Measurements from ENCODE around the gene HELLS.
"Not testable (repeated sequence)": the region's sequence is repeated elsewhere in the genome, so short reads cannot be mapped to it uniquely, and the experiment has no call there.

Gene HELLS

GRCh38 chr10:94614558-94614957 lies 69.0 kb downstream of the HELLS start:
- DNase-seq: no peak

- DNase-seq: no peak
Measured at GRCh38 chr10:94617389-94617944, 71.9 kb downstream of the HELLS start.

DNA sequence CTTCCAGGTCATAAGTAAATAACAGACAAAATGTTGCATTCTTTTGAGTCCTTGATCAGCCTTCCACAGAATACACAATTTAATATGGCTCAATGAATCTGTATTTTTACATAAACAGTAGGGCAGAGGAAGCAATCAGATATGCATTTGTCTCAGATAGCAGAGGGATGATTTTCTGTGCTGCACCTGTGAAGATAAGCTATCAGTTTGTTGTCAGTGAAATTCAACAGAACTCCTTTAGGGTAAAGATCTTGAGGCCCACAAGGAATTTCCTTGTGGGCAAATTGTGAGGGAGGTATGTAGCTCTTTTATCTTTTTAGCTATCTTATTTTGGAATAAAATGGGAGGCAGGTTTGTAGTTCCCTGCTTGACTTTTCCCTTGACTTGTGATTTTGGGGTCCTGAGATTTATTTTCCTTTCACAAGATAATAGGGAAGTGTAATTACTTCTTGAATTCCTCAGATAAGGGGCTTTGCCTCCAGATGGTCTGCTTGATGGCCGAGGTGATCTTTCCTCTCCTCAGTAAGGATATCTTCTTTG lies 77.1 kb downstream of the HELLS start:
- no peak for DNase-seq

GRCh38 chr10:94623572-94623971 lies 78.0 kb downstream of the HELLS start:
- DNase-seq: no peak

DNA sequence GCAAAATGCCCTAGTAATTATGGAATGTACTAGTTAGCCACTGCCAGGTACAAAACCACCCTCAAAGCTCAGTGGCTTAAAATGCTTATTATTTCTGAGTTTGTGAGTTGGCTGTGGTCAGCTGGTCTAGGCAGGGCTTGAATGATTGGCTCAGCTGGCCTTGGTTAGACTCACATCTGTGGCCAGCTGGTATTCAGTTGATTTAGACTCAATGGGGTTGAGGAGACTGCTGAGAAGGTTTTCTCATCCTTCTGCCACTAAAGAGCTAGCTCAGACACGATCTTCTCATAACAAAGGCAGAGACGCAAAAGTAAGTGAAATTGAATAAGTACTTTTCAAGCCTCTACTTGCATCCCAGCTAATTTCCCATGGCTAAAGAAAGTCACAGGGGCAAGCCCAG lies 80.9 kb downstream of the HELLS start:
- DNase-seq: no peak

DNA sequence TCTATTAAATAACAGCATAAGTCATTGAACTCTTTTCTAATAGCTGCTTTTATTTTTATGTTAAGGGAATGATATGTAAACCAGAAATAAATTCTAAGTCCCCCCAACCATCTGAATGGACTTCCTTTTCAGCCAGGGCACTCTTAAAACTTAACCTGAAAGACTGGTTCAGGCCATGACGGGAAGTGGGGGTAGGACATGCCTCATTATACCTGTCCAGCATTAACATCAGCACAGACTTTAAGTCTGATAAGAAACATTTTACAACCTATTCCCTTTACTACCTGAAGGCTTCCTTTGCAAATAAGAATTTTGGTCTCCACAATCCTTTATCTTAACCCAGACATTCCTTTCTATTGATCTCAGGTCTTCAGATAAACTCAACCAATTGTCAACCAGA lies 81.9 kb downstream of the HELLS start:
- no peak for DNase-seq

GRCh38 chr10:94630017-94630688 lies 84.6 kb downstream of the HELLS start:
- no peak for DNase-seq

DNA sequence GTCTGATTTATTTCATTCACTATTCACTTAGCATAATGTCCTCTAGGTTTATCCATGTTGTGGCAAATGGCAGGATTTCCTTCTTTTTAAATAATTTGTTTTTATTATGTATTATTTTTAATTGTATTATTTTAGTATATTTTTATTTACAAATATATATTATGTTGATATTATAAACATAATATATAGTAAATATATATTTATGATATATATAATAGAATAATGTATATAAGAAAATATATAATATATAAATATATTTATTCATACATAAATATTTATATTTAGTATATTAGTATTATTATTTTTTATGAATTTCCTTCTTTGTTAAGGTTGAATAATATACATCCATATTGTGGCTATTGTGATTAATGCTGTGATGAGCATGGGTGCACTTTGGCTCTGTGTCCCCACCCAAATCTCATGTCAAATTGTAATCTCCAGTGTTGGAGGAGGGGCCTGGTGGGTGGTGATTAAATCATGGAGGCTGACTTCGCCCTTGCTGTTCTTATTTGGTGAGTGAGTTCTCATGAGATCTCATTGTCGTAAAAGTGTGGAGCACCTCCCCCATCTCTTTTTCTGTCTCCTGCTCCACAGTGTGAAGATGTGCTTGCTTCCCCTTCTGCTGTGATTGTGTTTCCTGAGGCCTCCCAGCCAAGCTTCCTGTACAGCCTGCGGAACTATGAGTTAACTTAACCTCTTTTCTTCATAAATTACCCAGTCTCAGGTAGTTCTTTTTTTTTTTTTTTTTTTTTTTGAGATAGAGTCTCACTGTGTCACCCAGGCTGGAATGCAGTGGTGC lies 85.7 kb downstream of the HELLS start:
- no peak for DNase-seq

- DNase-seq: no peak
Measured at GRCh38 chr10:94632954-94633353, 87.4 kb downstream of the HELLS start.

DNA sequence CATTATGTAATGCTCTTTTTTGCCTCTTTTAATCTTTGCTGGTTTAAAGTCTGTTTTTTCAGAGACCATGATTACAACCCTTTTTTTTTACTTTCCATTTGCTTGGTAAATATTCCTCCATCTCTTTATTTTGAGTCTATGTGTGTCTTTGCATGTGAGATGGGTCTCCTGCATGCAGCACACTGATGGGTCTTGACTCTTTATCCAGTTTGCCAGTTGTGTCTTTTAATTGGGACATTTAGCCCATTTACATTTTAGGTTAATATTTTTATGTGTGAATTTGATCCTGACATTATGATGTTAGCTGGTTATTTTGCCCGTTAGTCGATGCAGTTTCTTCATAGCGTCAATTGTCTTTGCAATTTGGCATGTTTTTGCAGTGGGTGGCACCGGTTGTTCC lies 92.5 kb downstream of the HELLS start:
- DNase-seq: not testable (repeated sequence)

DNA sequence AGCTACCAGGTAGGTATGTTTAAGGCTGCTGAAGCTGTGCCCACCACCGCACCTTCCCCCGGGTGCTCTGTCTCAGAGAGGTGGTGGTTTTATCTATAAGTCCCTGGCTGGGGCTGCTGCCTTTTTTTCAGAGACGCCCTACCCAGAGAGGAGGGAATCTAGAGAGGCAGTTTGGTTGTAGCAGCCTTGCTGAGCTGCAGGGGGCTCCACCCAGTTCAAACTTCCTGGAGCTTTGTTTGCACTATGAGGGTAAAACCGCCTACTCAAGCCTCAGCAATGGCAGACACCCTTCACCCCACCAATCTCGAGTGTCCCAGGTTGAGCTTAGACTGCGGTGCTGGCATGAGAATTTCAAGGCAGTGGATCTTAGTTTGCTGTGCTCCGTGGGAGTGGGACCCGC lies 94.3 kb downstream of the HELLS start:
- DNase-seq: no peak

GRCh38 chr10:94640562-94640961 lies 95.0 kb downstream of the HELLS start:
- DNase-seq: no peak

DNA sequence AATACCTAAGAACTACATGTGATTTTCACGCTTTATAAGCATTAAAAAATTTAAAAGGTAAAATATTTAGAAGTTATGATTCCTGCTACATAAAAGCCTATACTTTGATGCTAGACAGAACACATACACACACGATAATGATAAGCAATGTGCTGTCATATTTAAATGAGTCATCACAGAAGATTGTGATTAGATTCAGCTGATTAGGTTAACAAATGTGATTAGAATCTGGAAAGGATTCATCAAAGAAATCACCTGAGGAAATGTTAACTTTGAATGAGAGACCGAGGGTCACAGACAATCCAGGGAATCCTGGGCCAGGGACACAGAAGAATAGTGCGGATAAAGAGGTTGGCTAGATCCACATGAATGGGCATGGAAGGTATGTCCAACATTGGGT lies 95.9 kb downstream of the HELLS start:
- no peak for DNase-seq

- DNase-seq: no peak
Measured at GRCh38 chr10:94644352-94644751, 98.8 kb downstream of the HELLS start.

- DNase-seq: no peak
Measured at GRCh38 chr10:94645285-94645684, 99.7 kb downstream of the HELLS start.

All from right hindlimb (tissue), 1 donor.